Stomach (tissue), 9 donors: ENCODE results near the gene ZDHHC9. TPM values are rescaled to one million over a fixed set of nuclear protein-coding genes. Genes with fewer than 3 reads are reported as not detected.

ENCODE experiments used
- DNase-seq, 2 donors: peaks; one replicate each; pipeline versions ENCODE4 v3.0.0 to v3.0.0-alpha.2; 2013 to 2019
- H3K27ac ChIP-seq, 5 donors: fragments of 200-600 bp in 4 of 5; sonication (generic) in 4 of 5; one replicate each; pipeline ENCODE4 v1.5.1; 2013 to 2019; ENCODE audit warnings: mild to moderate bottlenecking in 1 of 5, moderate library complexity in 1 of 5
- H3K27me3 ChIP-seq, 3 donors: fragments of 200-600 bp; sonication (generic); one replicate each; pipeline ENCODE4 v1.5.1; 2017 to 2019; ENCODE audit warnings: mixed run types in 1 of 3
- H3K36me3 ChIP-seq, 4 donors: fragments of 200-600 bp; sonication (generic); 1 replicate in 3 of 4; 2 replicates in 1 of 4; pipeline ENCODE4 v1.5.1; 2016 to 2019
- H3K4me1 ChIP-seq, 4 donors: fragments of 200-600 bp; sonication (generic); one replicate each; pipeline ENCODE4 v1.5.1; 2016 to 2019
- H3K4me3 ChIP-seq, 4 donors: fragments of 200-600 bp; sonication (generic) in 3 of 4; one replicate each; pipeline ENCODE4 v1.5.1; 2016 to 2019; ENCODE audit warnings: mild to moderate bottlenecking in 1 of 4
- H3K9me3 ChIP-seq, 4 donors: fragments of 200-600 bp; sonication (generic); one replicate each; pipeline ENCODE4 v1.5.1; 2016 to 2019
- CTCF ChIP-seq, 7 experiments: fragments of 450-650 bp in 4 of 7; fragments of 200-600 bp in 3 of 7; sonication (generic) in 3 of 7; IDR thresholded peaks; one replicate each; pipeline ENCODE4 v1.5.1; 2016 to 2019; ENCODE audit warnings: antibody characterized with exemption in 7 of 7, control low read depth in 2 of 7, mild to moderate bottlenecking in 1 of 7
- EP300 ChIP-seq: sonication (generic); formaldehyde crosslinking; IDR thresholded peaks from one replicate; pipeline ENCODE4 v1.6.1; 2017; ENCODE audit warnings: antibody characterized with exemption
- POLR2A ChIP-seq, 4 donors: fragments of 450-650 bp; IDR thresholded peaks; one replicate each; pipeline ENCODE4 v1.6.1; 2016; ENCODE audit warnings: antibody characterized with exemption in 4 of 4, control low read depth in 2 of 4, mild to moderate bottlenecking in 1 of 4, moderate library complexity in 1 of 4
- POLR2AphosphoS5 ChIP-seq, 3 donors: sonication (generic); formaldehyde crosslinking; IDR thresholded peaks; one replicate each; pipeline ENCODE4 v1.6.1; 2016; ENCODE audit warnings: antibody characterized with exemption in 3 of 3
- WGBS, 5 donors: extraction: QIAGEN DNeasy Blood & Tissue Kit in 3 of 5; methylation state at CpG; one replicate each; pipeline versions ENCODE4 v1.1.5 to v1.1.7; 2013 to 2018; 5-methylcytosine and 5-hydroxymethylcytosine counted together
- intact Hi-C: fragments of 100-400 bp; cut with DNase I; formaldehyde crosslinking; loops from one replicate; pipeline ENCODE4 v1.15.1; 2023; ENCODE audit warnings: low total_unique reads
- polyA plus RNA-seq, 3 donors: library from polyadenylated mRNA; stranded (reverse); fragments of 200-250 nt; gene quantifications; one replicate each; pipeline ENCODE4 v1.2.3, GENCODE V29; 2013
- total RNA-seq, 5 donors: library from RNA; depleted of rRNA; stranded (reverse); fragments of >200 nt; gene quantifications; one replicate each; pipeline versions ENCODE4 v1.1.0 to v1.2.3, GENCODE V29; 2014 to 2016
- donor health status: healthy with polysubstance abuse.
- donor health status: Bipolar disorder and iron deficiency.
- donor health status: healthy.

The ZDHHC9 gene
- total and polyA plus RNA-seq, 8 donors = 8.1 to 30.1 (median 17.4) TPM; not detected in 1

GRCh38 chrX:129845616-129846190 is 2.0 kb upstream of the ZDHHC9 start:
- H3K27me3 ChIP-seq = no peaks in the 10 kb centered on the region
- no peaks in the 10 kb centered on the region for H3K36me3 ChIP-seq
- H3K4me3 ChIP-seq = no peak overlapping the region
- intact Hi-C loops = no loop called here
- no peak for TF ChIP-seq POLR2A (IDR thresholded peaks at IDR 0.05)
- no peak for TF ChIP-seq POLR2AphosphoS5 (IDR thresholded peaks at IDR 0.05)
- TF ChIP-seq CTCF (IDR thresholded peaks at IDR 0.05) = no peak
- TF ChIP-seq EP300 = no peak
- 40 to 67% (median 61%) methylated on average over 4 of the region's 4 CpGs for WGBS, 5 donors
- H3K4me1 ChIP-seq = peaks cover 0 to 21% (median 3%) of the 10 kb centered on the region in 4 donors
- H3K27ac ChIP-seq = no peak overlapping the region
- DNase-seq = no peak
- H3K9me3 ChIP-seq = no peaks in the 10 kb centered on the region

GRCh38 chrX:129843209-129843458 is 552 bp downstream of the ZDHHC9 start:
- intact Hi-C loops = no loop called here
- peak overlapping the region; percentile 84 to 94 (median 88) for H3K27ac ChIP-seq
- H3K36me3 ChIP-seq = peaks cover 0 to 2% (median 0%) of the 10 kb centered on the region in 4 donors
- no peak for DNase-seq
- H3K4me3 ChIP-seq = peak overlapping the region; percentile 59 to 73 (median 72)
- H3K9me3 ChIP-seq = no peaks in the 10 kb centered on the region
- peaks cover 0 to 33% (median 6%) of the 10 kb centered on the region in 4 donors for H3K4me1 ChIP-seq
- H3K27me3 ChIP-seq = no peaks in the 10 kb centered on the region
- WGBS, 5 donors = 1 to 59% (median 20%) methylated on average over 15 to 23 of the region's 23 CpGs
- TF ChIP-seq POLR2A (IDR thresholded peaks at IDR 0.05) (no peak), CTCF (IDR thresholded peaks at IDR 0.05) (no peak), POLR2AphosphoS5 (IDR thresholded peaks at IDR 0.05) (no peak), EP300 (no peak)

- Histone ChIP-seq H3K27me3 (no peaks in the 10 kb centered on the region), H3K4me1 (peaks cover 0 to 33% (median 6%) of the 10 kb centered on the region in 4 donors), H3K9me3 (no peaks in the 10 kb centered on the region), H3K36me3 (peaks cover 0 to 6% (median under 1%) of the 10 kb centered on the region in 4 donors), H3K4me3 (peak overlapping the region; percentile 59 to 73 (median 72)), H3K27ac (peak overlapping the region; percentile 84 to 94 (median 88))
- peak in 1 of 3 donors; percentile 41 for TF ChIP-seq POLR2AphosphoS5 (IDR thresholded peaks at IDR 0.05)
- TF ChIP-seq EP300 = no peak
- TF ChIP-seq CTCF (IDR thresholded peaks at IDR 0.05) = no peak
- TF ChIP-seq POLR2A (IDR thresholded peaks at IDR 0.05) = no peak
- WGBS, 5 donors = 2 to 42% (median 12%) methylated on average over 15 to 17 of the region's 17 CpGs
- intact Hi-C loops = no loop called here
- DNase-seq = peak; percentile 55 to 57
Measured at GRCh38 chrX:129842510-129843208, 1.0 kb downstream of the ZDHHC9 start.

- H3K27ac ChIP-seq = no peak overlapping the region
- intact Hi-C loops = no loop called here
- H3K27me3 ChIP-seq = no peaks in the 10 kb centered on the region
- H3K4me1 ChIP-seq = peaks cover 0 to 33% (median 6%) of the 10 kb centered on the region in 4 donors
- H3K9me3 ChIP-seq = no peaks in the 10 kb centered on the region
- WGBS, 5 donors = 28 to 38% (median 33%) methylated on average over 5 of the region's 5 CpGs
- DNase-seq = peak in 1 of 2 donors; percentile 57
- H3K4me3 ChIP-seq = peak overlapping the region in 1 of 4 donors; percentile 22
- H3K36me3 ChIP-seq = peaks cover 0 to 14% (median 9%) of the 10 kb centered on the region in 4 donors
- TF ChIP-seq POLR2AphosphoS5 (IDR thresholded peaks at IDR 0.05) (no peak), CTCF (IDR thresholded peaks at IDR 0.05) (no peak), EP300 (no peak), POLR2A (IDR thresholded peaks at IDR 0.05) (no peak)
Measured at GRCh38 chrX:129840344-129840743, 3.3 kb downstream of the ZDHHC9 start.
